HS-27A (cell line): Measurements from ENCODE around the gene ICA1.
"Not testable (repeated sequence)": the region's sequence is repeated elsewhere in the genome, so short reads cannot be mapped to it uniquely, and the experiment has no call there.

Source experiments
- DNase-seq: peaks from one replicate; pipeline ENCODE4 v3.0.0-alpha.2; 2012; ENCODE audit warnings: low read depth, missing footprints

The ICA1 gene

DNA sequence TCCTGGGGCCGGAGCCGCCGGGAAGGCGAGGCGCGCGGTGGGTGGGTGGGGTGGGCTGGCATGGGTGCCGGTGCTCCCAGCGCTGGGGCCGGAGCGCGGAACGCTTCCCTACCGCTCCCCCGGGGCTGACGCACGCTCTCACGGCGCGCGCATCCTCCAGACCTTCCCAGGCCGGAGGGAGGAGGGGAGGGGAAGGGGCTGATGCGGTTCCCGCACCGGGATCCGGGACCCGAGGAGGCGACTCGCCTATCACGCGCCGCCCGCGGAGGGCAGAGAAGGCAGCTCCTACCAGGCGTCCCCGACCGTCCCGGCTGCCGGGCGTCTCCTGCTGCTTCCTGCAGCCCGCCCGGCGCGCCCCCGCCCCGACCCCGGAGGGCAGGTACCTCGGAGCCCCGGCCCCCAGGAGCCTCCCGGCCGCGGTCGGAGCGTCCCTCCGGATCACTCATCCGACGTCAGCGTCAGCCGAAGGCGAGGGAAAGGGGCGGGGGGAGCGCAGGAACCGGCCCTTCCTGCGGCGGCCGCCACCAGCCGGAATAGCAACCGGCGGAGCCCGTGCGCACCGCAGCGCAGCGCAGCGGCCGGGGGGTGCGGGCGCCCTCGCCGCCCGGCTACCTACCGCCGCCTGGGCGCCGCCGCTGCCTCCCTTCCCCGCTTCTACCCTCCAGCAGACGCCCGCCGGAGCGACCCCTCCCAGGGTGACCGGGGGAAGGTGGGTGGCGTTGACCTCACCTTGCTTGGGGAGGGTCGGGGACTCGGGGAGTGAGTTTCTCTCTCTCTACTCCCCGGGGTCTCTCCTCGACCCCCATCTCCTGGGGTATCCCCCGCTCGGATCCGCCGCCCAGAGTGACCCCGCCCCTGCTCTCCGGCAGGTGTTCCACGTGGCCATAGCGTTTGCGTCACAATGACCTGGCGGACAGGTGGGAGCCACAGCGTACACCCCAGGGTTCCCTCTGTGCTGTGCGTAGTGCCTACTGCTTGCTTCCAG is at the start of gene ICA1:
Gene ICA1, minus strand, starts transcription at position 457 of the 985 bp plus-strand sequence. CDS start 26,241 bp downstream, outside the sequence.
- DNase-seq: no peak

DNA sequence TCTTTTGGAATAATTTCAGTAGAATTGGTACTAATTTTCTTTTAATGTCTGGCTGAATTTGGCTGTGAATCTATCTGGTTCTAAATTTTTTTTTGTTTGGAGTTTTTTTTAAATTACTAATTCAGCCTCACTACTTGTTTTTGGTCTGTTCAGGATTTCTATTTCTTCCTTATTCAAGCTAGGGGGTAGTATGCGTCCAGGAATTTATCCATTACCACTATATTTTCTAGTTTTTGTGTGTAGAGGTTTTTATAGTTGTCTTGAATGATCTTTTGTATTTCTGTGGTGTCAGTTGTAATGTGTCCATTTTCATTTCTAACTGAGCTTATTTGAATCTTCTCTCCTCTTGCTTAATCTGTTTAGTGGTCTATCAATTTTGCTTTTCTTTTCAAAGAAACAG is 48.9 kb upstream of the ICA1 start:
- DNase-seq: no peak

DNA sequence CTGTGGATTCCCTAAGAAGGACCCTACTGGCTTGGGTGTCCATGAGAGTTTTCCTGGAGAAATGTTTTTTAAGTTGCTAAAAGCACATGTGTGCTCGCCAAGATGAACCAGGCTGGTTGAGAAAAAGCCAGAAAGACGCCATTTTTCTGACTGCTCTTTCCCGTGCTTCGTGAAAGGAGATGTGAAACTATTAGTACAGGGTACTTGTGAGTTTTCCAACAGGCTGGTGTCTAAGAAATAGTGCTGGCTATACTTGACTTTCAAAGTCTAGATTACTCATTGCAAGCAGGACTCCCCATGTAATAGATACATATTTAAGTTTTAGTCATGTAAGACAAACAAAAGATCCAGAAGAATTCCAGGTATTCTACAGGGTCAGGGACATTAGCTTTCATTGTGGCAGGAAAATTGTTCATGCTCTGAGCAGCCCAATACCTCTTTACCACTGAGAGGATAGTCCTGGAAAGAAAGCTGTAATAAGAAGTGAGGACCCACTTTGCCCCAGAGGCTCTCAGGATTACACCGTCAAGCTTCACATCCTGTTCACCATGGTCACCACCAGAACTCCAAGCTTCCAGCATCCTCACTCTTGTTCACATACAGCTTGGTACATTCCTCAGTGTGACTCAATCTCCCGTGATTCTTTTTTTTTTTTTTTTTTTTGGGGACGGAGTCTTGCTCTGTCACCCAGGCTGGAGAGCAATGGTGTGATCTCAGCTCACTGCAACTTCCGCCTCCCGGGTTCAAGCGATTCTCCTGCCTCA is 43.8 kb upstream of the ICA1 start:
- peak; percentile 8 for DNase-seq

DNA sequence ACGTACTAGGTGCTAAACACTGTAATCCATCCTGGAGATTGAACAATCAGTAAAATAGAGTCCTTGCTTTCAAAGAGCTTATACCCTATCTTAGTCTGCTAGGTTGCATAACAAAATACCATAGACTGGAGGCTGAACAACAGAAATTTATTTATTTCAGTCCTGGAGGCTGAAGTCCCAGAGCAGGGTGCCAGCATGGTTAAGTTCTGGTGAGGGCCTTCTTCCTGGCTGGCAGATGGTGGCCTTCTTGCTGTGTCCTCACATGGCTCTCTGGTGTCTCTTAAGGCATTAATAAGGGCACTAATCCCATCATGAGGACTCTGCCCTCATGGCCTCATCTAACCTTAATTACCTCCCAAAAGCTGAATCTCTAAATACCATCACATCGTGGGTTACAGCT is 43.1 kb upstream of the ICA1 start:
- DNase-seq: no peak

DNA sequence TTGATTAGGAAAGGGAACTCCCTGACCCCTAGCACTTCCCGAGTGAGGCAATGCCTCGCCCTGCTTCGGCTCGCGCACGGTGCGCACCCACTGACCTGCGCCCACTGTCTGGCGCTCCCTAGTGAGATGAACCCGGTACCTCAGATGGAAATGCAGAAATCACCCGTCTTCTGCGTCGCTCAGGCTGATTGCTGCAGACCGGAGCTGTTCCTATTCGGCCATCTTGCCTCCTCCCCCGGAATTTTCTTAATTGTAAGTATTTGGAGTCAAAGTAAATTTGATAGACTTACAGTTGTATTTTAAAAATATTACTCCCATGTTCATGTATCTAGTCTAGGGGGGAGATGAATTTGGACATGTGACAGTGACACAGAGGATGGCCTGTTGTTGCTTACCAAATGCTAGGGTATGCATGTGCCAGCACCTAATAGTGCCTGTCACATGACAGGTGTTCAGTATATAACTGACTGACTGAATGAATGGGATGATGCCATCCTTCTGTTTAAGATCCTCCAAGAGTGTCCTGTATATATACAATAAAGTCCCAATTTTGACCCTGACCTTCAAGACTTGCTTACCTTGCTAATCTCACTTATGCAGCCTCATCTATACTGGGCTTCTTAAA is 42.0 kb upstream of the ICA1 start:
- DNase-seq: no peak

DNA sequence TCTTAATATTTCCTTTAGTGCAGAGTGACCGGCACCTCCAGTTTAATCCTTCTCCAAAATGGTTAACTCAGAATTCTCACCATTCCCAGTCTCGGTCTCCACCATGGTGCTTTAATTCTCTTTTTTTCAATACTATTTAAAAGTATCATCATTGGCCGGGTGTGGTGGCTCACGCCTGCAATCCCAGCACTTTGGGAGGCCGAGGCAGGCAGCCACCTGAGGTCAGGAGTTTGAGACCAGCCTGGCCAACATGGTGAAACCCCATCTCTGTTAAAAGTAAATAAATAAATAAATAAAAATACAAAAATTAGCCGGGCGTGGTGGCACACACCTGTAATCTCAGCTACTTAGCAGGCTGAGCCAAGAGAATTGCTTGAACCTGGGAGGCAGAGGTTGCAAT is 35.1 kb upstream of the ICA1 start:
- DNase-seq: not testable (repeated sequence)

DNA sequence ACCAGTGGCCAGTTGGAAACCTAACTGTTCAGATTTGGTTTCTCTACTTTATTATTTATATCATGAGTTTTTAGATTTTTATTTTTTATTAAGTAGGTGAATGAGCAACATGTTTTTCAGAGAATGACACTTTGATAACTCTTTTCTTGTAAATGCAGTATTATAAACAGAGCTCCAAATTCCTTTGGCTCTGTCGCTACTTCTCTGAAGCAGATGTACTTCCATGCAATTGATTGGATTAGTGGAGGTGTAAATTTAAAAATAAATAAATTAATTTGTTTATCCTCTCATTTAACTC is 34.3 kb upstream of the ICA1 start:
- no peak for DNase-seq

DNA sequence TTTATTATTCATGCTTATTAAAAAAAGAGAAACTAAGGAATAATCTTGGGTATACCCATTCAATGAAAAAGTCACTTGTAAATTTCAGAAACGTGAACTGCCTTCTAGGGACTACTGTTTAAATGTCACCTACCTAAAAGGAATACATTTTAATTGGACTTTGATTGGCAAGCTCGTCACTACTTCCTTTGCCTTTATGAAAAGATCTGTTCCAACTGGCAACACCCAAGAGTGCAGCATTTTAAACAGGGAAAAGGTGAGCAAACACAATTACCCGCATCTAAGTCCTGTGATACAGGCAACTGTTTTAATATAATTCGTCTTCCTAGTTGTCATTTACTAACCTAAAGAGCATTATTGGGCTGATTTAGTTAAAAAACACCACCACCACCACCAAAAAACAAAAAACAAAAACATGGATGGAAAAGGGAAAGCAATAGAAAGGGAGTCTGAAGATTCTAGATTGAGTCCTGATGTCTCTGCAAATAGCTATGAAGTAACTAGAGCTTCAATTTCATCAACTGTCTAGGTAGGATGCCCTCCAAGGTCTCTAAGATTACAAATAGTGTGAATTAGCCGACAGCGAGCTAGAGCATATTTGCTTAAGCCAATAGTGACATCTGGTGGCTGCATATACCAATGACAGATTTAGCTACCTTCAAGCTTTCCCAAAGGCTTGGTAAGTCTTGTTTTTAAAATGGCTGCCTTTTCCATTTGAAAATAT is 33.8 kb upstream of the ICA1 start:
- peak; percentile 46 for DNase-seq

DNA sequence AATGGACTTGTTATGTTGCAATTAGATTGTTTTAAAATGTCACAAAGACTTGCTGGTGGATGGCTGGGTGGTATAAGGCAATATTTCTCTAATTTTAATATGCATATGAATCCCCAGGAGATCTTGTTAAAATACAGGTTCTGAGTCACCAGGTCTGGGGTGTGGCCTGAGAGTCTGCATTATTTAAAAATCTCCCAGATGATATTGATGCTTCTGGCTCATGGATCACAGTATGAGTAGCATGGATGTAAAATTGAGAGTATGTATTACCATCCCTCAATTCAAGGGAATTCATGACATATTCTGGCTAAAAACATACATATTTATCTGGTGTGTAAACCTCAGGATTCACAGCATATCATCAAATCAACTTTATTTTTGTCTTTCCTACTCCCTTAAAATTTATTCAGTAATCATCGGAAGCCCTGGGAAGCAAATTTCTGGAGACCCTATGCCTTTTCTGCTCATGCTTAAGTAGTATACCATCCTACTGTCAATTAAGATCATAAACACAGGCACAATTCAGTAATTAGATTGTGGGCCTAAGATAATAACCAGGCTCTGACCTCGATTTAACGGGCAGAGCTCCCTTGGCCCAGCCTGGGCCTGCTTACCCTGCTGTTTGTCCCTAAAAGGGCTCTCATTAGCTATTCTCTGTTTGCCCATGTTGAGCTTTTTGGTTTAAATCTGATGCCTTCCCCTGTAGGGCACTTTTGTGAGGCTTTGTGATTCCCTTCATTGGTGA is 29.6 kb upstream of the ICA1 start:
- DNase-seq: no peak

DNA sequence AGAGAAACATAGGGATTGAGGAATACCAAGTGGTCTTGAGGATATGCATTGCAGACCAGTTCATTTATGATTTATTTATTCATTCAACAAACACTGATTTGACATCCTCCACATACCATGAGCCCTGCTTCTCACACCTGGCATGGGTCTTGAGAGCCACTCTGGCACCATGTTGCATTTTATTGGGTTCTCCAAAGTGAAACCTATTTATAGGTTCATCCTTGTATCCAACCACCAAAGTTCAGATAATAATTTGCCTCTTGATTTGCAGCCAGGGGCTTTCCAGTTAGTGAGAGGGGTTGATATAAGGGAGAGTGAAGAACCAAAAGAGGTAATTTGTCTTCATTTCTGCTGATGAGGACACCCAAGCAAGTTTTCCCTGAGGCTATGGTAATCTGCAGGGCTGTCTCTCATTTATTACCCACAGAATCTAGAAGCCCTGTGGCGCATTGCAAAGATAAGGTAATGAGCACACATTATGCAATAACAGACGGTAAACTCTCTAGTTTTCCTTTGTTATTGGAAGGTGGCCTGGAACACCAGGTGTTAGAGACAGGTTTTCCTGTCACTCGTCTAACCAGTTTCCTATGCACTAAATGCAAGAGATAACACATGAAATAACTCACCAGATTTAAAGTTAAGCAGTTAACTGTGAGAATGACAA is 28.8 kb upstream of the ICA1 start:
- no peak for DNase-seq

DNA sequence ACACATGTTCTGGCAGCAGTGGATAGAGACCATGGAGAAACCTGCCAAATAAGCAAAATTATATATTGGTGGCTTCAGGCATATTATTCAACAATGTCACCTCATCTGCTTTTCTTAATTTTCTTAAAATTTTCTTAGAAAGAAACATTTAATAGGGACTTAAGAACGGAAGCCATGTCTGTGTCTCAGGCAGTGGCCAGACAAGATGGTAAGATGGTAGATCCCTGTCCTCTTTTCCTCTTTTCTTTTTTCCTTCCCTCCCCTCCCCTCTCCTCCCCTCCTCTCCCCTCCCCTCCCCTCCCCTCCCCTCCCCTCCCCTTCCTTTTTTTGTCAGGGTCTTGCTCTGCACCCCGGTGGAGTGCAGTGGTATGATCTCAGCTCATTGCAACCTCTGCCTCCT is 24.2 kb upstream of the ICA1 start:
- no peak for DNase-seq

DNA sequence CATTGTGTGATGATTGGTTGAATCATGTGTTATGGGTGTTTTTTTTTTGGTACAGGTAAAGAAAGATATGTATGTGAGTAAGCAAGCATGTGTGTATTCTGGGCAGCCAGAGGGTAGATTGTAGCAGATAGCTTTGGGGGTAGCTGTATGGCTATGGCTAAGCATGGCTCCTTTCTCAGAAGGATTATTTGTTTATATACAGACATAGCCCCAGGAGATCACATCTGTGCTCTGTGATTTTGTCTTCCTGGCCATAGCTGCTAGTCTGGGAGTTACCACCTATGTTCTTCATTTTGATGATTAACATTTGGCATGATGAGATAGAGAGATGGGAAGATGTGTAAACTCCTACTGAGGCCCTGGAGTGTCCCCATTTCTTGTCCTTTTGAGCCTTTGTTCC is 23.2 kb upstream of the ICA1 start:
- no peak for DNase-seq

DNA sequence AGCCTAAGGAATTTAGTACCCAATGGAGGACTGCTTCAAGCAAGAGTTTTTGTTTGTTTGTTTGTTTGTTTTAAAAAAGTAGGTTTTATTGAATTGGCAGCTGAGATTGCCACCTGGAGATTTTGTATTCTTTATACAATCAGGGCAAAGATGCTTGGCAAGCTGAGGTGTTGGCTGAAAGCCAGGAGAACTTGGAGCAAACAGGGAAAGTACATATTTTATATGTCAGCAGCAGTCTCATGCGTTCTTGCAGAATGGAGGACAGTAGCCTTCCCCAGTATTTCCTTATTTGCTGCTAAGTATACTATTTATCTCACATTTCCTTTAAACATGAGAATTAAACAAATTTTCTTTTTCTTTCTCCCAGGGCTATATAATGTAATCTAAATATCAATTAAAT is 22.6 kb upstream of the ICA1 start:
- DNase-seq: no peak

DNA sequence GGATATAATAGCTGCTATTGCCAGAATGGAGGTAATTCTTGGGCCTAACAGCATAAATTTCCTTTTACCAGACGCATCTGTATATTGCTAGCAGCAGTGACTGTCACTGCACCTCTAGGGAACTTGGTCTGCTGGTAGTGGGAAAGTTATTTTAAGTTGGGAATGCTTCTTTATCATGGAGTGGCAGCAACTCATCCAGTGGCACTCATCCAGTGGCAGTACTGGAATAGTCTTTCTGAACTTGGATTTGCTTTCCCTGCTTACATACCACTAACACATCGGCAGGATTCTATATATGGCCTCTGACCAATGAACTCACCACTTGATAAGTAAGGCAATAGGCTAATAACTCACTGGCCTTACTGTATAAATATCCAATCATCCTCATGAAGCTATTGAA is 22.0 kb upstream of the ICA1 start:
- DNase-seq: no peak

DNA sequence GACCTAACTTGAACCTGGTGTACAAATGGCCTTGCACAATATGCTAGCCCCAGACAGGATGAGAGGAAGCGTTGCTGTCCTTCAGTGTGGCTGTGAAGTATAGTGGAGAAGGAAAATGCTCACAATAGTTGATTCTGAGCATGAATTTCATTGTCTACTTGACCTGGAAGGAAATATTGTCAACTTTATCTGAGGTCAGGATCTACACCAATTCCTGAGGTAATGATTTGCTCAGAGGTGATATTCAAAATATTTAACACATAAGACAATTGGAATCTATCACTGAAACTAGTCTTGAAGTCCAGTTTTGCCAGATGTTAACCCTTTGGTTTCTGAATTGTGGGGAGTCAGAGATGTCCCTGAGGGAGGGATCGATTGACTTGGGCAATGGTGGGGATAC is 20.9 kb upstream of the ICA1 start:
- DNase-seq: no peak

DNA sequence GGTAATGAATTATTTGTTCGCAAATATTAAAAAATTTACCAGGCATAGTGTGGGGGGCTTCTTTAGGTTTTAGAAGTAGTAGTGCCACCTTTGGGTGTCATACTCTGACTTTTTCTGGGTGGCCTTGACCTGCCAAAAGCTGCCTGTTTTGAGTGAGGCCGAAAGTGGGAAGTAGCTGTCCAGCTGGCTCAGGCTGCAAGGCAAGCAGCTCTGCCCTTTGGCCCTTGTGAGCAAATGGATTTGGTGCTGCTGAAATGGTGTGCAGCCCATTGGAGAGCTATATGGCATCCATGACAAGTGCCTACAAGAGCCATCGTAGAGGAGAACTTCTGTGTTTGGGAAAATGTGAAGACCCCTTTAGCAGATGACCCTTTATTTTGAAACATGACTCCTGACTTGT is 20.2 kb upstream of the ICA1 start:
- DNase-seq: no peak

DNA sequence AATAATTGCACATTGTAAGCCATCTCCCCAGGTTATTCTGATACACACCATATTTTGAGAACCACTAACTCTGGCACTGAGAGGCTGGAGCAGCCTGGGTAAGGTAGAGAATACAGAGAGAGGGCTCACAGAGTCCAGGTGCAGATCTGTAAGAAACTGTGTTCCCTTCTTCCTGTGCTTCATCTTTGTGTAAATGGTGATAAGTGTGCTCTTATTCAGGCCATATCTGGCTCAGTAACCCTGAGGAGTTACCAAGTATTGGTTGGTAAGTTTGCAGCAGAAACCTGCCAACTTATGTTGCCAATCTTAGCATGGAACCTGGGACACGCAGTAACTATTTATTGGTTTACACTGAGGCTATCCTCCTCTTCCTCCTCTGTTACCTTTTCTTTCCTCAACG is 16.2 kb upstream of the ICA1 start:
- no peak for DNase-seq

DNA sequence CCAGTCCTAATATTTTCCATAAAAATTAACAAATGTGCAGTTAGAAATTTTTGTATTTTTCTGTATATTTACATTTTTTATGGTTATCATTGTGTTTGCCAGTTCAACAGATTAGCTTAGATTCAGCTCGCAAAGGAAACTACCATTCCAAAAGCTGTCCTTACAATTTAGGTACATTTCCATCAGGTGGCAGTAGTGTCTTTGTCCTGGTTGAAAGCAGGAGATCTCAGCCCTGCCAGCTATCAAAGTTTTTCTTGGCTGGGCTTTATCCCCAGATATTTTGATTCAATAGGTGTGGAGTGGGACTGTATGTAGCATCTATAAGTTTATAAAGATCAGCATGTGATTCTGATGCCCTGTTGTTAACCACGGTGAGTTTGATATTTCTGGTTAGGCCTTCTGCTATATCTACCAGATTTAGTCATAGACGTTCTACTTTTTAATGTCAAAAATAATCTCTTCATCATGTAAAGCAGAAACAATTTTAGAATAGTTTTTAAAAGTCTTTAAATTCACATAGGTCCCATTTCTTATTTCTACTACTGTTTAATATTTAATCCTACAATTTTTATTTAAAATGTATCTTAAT is 15.5 kb upstream of the ICA1 start:
- DNase-seq: no peak

DNA sequence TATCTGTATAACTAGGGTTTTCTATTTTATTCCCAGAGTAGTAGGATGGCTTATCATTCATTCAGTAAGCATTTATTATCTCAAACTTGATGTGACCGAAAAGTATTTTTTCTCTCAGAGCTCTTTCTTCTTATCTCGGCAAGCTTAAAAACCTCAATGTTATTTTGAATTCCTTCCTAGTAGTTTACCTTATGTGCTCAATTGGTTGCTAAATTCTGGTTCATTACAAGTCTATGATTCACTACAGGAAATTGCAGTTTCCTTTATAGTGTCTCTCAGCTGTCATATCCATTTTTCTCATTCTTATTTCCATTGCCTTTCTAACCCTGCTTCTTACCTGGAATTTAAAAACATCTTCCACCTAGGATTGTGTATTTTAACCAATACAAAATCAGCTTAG is 12.6 kb upstream of the ICA1 start:
- no peak for DNase-seq

DNA sequence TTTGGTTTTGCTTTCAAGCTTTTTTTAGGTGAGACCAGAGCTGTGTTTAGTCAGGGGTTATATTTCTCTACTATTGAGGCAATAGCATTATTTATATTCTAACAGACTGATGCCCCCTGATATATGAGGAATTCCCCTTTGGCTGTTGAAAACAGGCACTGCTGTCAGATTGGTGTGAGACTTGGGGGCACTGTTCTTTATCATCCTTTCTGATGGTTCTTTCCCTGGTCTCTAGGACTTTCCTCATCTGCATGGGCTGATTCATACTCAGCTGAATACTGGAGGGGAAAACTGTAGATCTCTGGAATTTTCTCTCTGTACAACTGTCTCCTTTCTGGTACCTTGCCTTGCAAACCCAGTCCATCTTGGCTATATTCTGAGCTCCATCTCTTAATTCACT is 10.0 kb upstream of the ICA1 start:
- no peak for DNase-seq

DNA sequence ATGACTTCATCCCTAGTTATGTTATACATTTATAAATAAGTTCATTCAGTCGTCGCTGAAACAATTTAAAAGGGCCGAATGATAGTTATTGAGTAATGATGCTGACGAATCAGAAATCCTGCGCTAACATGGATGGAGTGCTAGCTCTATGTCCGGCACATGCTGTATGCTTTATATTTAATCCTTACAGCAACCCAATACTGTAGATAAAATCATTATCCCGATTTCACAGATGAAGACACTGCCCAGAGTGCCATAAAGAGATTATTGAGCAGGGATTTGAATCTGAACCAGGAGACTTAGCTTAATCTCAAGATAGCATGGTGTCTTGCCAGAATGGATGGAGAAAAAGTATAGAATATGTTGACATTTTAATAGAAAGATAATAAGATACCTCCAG is 1.1 kb upstream of the ICA1 start:
- no peak for DNase-seq
